H1 (cell line): ENCODE measurements around the gene SLC35E3. TPM values are rescaled to one million over a fixed set of nuclear protein-coding genes. Genes with fewer than 3 reads are reported as not detected.

Experiments
- CTCF ChIA-PET: fragments of 300-600 bp; sonication (Branson Sonifier 250); formaldehyde crosslinking; loops from one replicate; lab custom pipeline; 2021; ENCODE audit not compliant: partially characterized antibody; lab: Charles Lee
- POLR2A ChIA-PET: fragments of 300-600 bp; sonication (Branson Sonifier 250); formaldehyde crosslinking; loops from one replicate; lab custom pipeline; 2021; ENCODE audit warnings: inconsistent platforms; ENCODE audit not compliant: partially characterized antibody; lab: Charles Lee
- DNase-seq, 2 experiments: peaks; one replicate each; pipeline versions ENCODE4 v3.0.0 to v3.0.0-alpha.2; 2010 to 2022; ENCODE audit warnings: low spot score in 2 of 2, low read depth in 1 of 2, mixed read lengths in 1 of 2
- FAIRE-seq: peaks from 2 replicates; lab custom pipeline; 2011; peaks lifted over from hg19 to GRCh38; lab: Jason Lieb, UNC
- H2AFZ ChIP-seq: 2 replicates; pipeline ENCODE4 v1.8.1; 2012; ENCODE audit warnings: low read length, inconsistent platforms
- H2AK5ac ChIP-seq: 2 replicates; pipeline ENCODE4 v1.6.1; 2013; ENCODE audit warnings: low read depth, low read length
- H2BK120ac ChIP-seq: replicated peaks from 2 replicates; pipeline ENCODE3; 2013; ENCODE audit warnings: low read depth, low read length, inconsistent platforms
- H2BK12ac ChIP-seq: 2 replicates; pipeline ENCODE4 v1.6.1; 2013; ENCODE audit warnings: low read depth, low read length
- H2BK15ac ChIP-seq: 2 replicates; pipeline ENCODE4 v1.6.1; 2013; ENCODE audit warnings: low read length
- H2BK20ac ChIP-seq: 2 replicates; pipeline ENCODE4 v1.6.1; 2013; ENCODE audit warnings: low read length
- H2BK5ac ChIP-seq: 2 replicates; pipeline ENCODE4 v1.6.1; 2013; ENCODE audit warnings: low read depth, low read length
- H3K14ac ChIP-seq: 2 replicates; pipeline ENCODE4 v1.6.1; 2013; ENCODE audit warnings: inconsistent platforms; ENCODE audit not compliant: insufficient read length
- H3K18ac ChIP-seq: 2 replicates; pipeline ENCODE4 v1.6.1; 2013; ENCODE audit warnings: low read length; ENCODE audit errors: extremely low read depth
- H3K23ac ChIP-seq: 2 replicates; pipeline ENCODE4 v1.6.1; 2013; ENCODE audit warnings: inconsistent platforms; ENCODE audit not compliant: insufficient read length
- H3K23me2 ChIP-seq: 2 replicates; pipeline ENCODE4 v1.6.1; 2013; ENCODE audit warnings: low read depth, low read length
- H3K27ac ChIP-seq: 2 replicates; pipeline ENCODE4 v1.6.1; 2011; ENCODE audit warnings: low read depth, low read length, inconsistent platforms
- H3K27me3 ChIP-seq, 4 experiments: replicated peaks in 1 of 4; 1 replicate in 1 of 4; 2 replicates in 3 of 4; pipeline versions ENCODE4 v1.6.1 to v1.8.1; 2011 to 2013; ENCODE audit warnings: low read length in 3 of 4, mild to moderate bottlenecking in 3 of 4, inconsistent platforms in 2 of 4, mixed read lengths in 2 of 4, moderate library complexity in 1 of 4; ENCODE audit not compliant: control insufficient read depth in 3 of 4, insufficient read depth in 3 of 4; ENCODE audit errors: extremely low read depth in 1 of 4
- H3K36me3 ChIP-seq, 4 experiments: 2 replicates each; pipeline versions ENCODE4 v1.6.1 to v1.8.1; 2011 to 2013; ENCODE audit warnings: mild to moderate bottlenecking in 4 of 4, low read length in 3 of 4, moderate library complexity in 2 of 4, control low read depth in 1 of 4, inconsistent platforms in 1 of 4; ENCODE audit not compliant: insufficient read depth in 4 of 4, control insufficient read depth in 2 of 4
- H3K4ac ChIP-seq: replicated peaks from 2 replicates; pipeline ENCODE3; 2013; ENCODE audit warnings: low read length, low read depth, mixed read lengths, inconsistent platforms; ENCODE audit not compliant: insufficient read length
- H3K4me1 ChIP-seq, 4 experiments: replicated peaks in 1 of 4; 1 replicate in 1 of 4; 2 replicates in 3 of 4; pipeline versions ENCODE4 v1.6.1 to v1.8.1; 2011 to 2013; ENCODE audit warnings: low read length in 3 of 4, inconsistent platforms in 2 of 4, mixed read lengths in 1 of 4; ENCODE audit not compliant: insufficient read depth in 4 of 4, control insufficient read depth in 3 of 4
- H3K4me2 ChIP-seq, 2 experiments: 2 replicates each; pipeline versions ENCODE4 v1.6.1 to v1.8.1; 2011 to 2013; ENCODE audit warnings: low read depth in 2 of 2, low read length in 2 of 2, control low read depth in 1 of 2, inconsistent platforms in 1 of 2, mild to moderate bottlenecking in 1 of 2; ENCODE audit not compliant: insufficient read depth in 1 of 2
- H3K4me3 ChIP-seq, 4 experiments: fragments of 200-600, 300-600 bp in 1 of 4; sonication (generic), shearing (Covaris generic), sonication (Bioruptor Twin) in 1 of 4; 2 replicates each; pipeline versions ENCODE4 v1.5.1 to v1.8.1; 2011 to 2016; ENCODE audit warnings: low read length in 4 of 4, low read depth in 3 of 4, control low read depth in 2 of 4, inconsistent platforms in 2 of 4, mild to moderate bottlenecking in 2 of 4, mixed read lengths in 1 of 4, moderate library complexity in 1 of 4; ENCODE audit not compliant: insufficient read depth in 2 of 4; ENCODE audit errors: extremely low read depth in 1 of 4
- H3K56ac ChIP-seq: replicated peaks from 2 replicates; pipeline ENCODE3; 2013; ENCODE audit warnings: low read depth, mild to moderate bottlenecking, mixed read lengths, low read length, inconsistent platforms; ENCODE audit not compliant: insufficient read length
- H3K79me1 ChIP-seq: 2 replicates; pipeline ENCODE4 v1.6.1; 2013; ENCODE audit warnings: low read depth, low read length, control low read depth
- H3K79me2 ChIP-seq, 2 experiments: 2 replicates each; pipeline versions ENCODE4 v1.6.1 to v1.8.1; 2012 to 2013; ENCODE audit warnings: low read length in 2 of 2, mild to moderate bottlenecking in 2 of 2, inconsistent platforms in 1 of 2; ENCODE audit not compliant: insufficient read depth in 2 of 2, control insufficient read depth in 1 of 2
- H3K9ac ChIP-seq, 4 experiments: replicated peaks in 1 of 4; 1 replicate in 1 of 4; 2 replicates in 3 of 4; pipeline versions ENCODE4 v1.6.1 to v1.8.1; 2011 to 2013; ENCODE audit warnings: low read depth in 3 of 4, low read length in 3 of 4, control low read depth in 2 of 4, mild to moderate bottlenecking in 2 of 4, moderate library complexity in 2 of 4, inconsistent platforms in 1 of 4; ENCODE audit errors: extremely low read depth in 1 of 4
- H3K9me3 ChIP-seq, 2 experiments: 2 replicates each; pipeline versions ENCODE4 v1.6.1 to v1.8.1; 2012 to 2013; ENCODE audit warnings: mild to moderate bottlenecking in 2 of 2, moderate library complexity in 2 of 2, control low read depth in 1 of 2, inconsistent platforms in 1 of 2, low read depth in 1 of 2, low read length in 1 of 2, mixed read lengths in 1 of 2; ENCODE audit not compliant: insufficient read depth in 2 of 2
- H4K20me1 ChIP-seq, 2 experiments: replicated peaks in 1 of 2; 2 replicates each; pipeline versions ENCODE3 to v1.8.1; 2011 to 2013; ENCODE audit warnings: inconsistent platforms in 2 of 2, low read length in 2 of 2, mild to moderate bottlenecking in 1 of 2; ENCODE audit not compliant: insufficient read depth in 2 of 2, control insufficient read depth in 1 of 2
- H4K5ac ChIP-seq: 2 replicates; pipeline ENCODE4 v1.6.1; 2013; ENCODE audit warnings: low read length, low read depth, mixed read lengths, inconsistent platforms; ENCODE audit not compliant: insufficient read length
- H4K8ac ChIP-seq: 2 replicates; pipeline ENCODE4 v1.8.0; 2013; ENCODE audit warnings: mild to moderate bottlenecking, moderate library complexity, low read length, inconsistent platforms; ENCODE audit not compliant: insufficient read depth; ENCODE audit errors: extremely low read depth
- H4K91ac ChIP-seq: replicated peaks from 2 replicates; pipeline ENCODE3; 2013; ENCODE audit warnings: low read length, mixed read lengths, inconsistent platforms; ENCODE audit not compliant: insufficient read length
- KDM1A ChIP-seq: fragments of 200-600, 300-600 bp; sonication (generic); IDR thresholded peaks from 2 replicates; pipeline ENCODE4 v1.7.1; 2016; ENCODE audit warnings: mild to moderate bottlenecking, low read length, borderline replicate concordance
- PHF8 ChIP-seq: fragments of 200-600 bp; sonication (generic); conservative IDR thresholded peaks from 2 replicates; pipeline ENCODE4 v1.7.1; 2012; ENCODE audit warnings: low read depth, mild to moderate bottlenecking, inconsistent platforms, low read length, moderate library complexity
- RAD21 ChIP-seq, 2 experiments: IDR thresholded peaks in 1 of 2; conservative IDR thresholded peaks in 1 of 2; 2 replicates each; pipeline ENCODE4 v1.6.1; 2011; ENCODE audit warnings: low read depth in 2 of 2, low read length in 2 of 2, improper control_type of control experiment in 1 of 2, inconsistent platforms in 1 of 2, mild to moderate bottlenecking in 1 of 2, moderate library complexity in 1 of 2
- WGBS, 2 experiments: shearing (Covaris generic) in 1 of 2; methylation state at CpG; one replicate each; pipeline versions ENCODE4 v1.1.6 to v1.1.7; 2013 to 2015; ENCODE audit warnings: low lambda C conversion rate in 2 of 2, mixed read lengths in 2 of 2, inconsistent platforms in 1 of 2, low coverage in 1 of 2, missing lambda C conversion rate in 1 of 2; ENCODE audit not compliant: insufficient replicate concordance in 2 of 2, insufficient coverage in 1 of 2, insufficient read length in 1 of 2; ENCODE audit errors: extremely low coverage in 1 of 2, missing lambda C conversion rate in 1 of 2; 5-methylcytosine and 5-hydroxymethylcytosine counted together
- polyA plus RNA-seq, 7 experiments: library from polyadenylated mRNA; depleted of rRNA in 3 of 7; stranded (reverse) in 5 of 7; unstranded in 2 of 7; fragments of >200 nt in 5 of 7; fragments of 200-250 nt in 2 of 7; gene quantifications; 1 replicate in 5 of 7; 2 replicates in 1 of 7; 4 replicates in 1 of 7; pipeline versions ENCODE4 v1.2.1 to v1.2.3, GENCODE V29; 2011 to 2013; ENCODE audit warnings: missing spikeins in 2 of 7, mixed read lengths in 2 of 7
- total RNA-seq: library from RNA; stranded (reverse); fragmentation: NEBNext Ultra II Directional; extraction: Animal tissue kit (Norgen Biotek cat#: 25700); gene quantifications from 2 replicates; pipeline ENCODE4 v1.2.1, GENCODE V29; 2021

SLC35E3 gene
- total and polyA plus RNA-seq, 2 of the 8 experiments (the other 6 are each of a cell fraction or from before 2014, with no cell fraction given): 10.0 to 10.9 TPM

DNA sequence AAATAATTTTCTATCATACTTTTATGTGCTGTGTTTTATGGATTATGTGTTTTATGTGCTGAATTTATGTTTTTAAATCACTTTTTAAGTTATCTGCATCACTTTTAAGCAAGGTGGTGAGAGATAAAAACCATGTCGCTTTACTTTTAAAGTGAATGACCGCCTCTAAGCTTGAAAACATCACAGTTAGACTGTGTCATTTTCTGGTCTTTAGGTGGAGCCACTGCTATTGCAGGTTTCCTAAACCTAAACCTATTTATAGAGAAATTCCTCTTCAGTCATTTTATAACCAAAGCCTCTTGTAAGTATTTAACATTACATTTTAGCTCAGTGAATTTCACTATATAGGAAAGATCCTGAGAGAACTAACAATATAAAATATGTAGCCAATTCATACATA, 41.0 kb downstream of the SLC35E3 start:
- H3K9ac ChIP-seq: no peak overlapping the region
- DNase-seq: no peak
- H3K18ac ChIP-seq: no peak overlapping the region
- H3K23me2 ChIP-seq: no peaks in the 10 kb centered on the region
- H2BK120ac ChIP-seq: no peak overlapping the region
- H3K56ac ChIP-seq: no peak overlapping the region
- H3K9me3 ChIP-seq: no peaks in the 10 kb centered on the region
- H4K91ac ChIP-seq: no peak overlapping the region
- no peak overlapping the region for H3K4me2 ChIP-seq
- H4K8ac ChIP-seq: no peak overlapping the region
- no peaks in the 10 kb centered on the region for H3K79me1 ChIP-seq
- no peak overlapping the region for H3K4ac ChIP-seq
- H3K4me1 ChIP-seq: peaks cover 0 to 3% (median 0%) of the 10 kb centered on the region in 4 experiments; a peak in 1 of 7 replicates
- no peak overlapping the region for H3K4me3 ChIP-seq
- TF ChIP-seq RAD21 (IDR thresholded peaks at IDR 0.05 in 1 of 2, conservative IDR thresholded peaks at IDR 0.05 in 1 of 2; ENCODE audit: low read depth in 2 of 2, low read length in 2 of 2) (peak; percentile 14 to 25; a peak in 3 of 4 replicates), KDM1A (no peak), PHF8 (no peak)
- H2AK5ac ChIP-seq: no peak overlapping the region
- no peaks in the 10 kb centered on the region for H3K36me3 ChIP-seq
- FAIRE-seq: no peak
- 88% methylated on average over 2 of the region's 2 CpGs; no CpG with 5 or more reads in 1 of the 2 experiments for WGBS, 2 experiments
- H2BK5ac ChIP-seq: no peak overlapping the region
- no peaks in the 10 kb centered on the region for H3K79me2 ChIP-seq
- H4K5ac ChIP-seq: no peak overlapping the region
- no peaks in the 10 kb centered on the region for H4K20me1 ChIP-seq
- H2BK20ac ChIP-seq: no peak overlapping the region
- ChIA-PET POLR2A (interaction anchor here (1.4 to 2.1 kb wide), 3 partner anchors 12 to 40 kb away, joined by 3 to 5 read pairs (median 4); no protein-coding TSS in a partner anchor), CTCF (interaction anchor here (0.7 to 2.5 kb wide), 5 partner anchors 9 to 171 kb away, joined by 3 to 8 read pairs (median 5); no protein-coding TSS in a partner anchor)
- H2AFZ ChIP-seq: no peak overlapping the region
- H2BK15ac ChIP-seq: no peak overlapping the region
- no peak overlapping the region for H3K14ac ChIP-seq
- H3K27ac ChIP-seq: no peak overlapping the region
- H2BK12ac ChIP-seq: no peak overlapping the region
- H3K27me3 ChIP-seq: no peaks in the 10 kb centered on the region
- H3K23ac ChIP-seq: no peak overlapping the region
